ENCODE measurements around the gene FAM133A.

Gene FAM133A

GRCh38 chrX:93673869-93674271 is at the start of gene FAM133A:
Gene FAM133A (plus strand): TSS chrX:93674206. CDS start chrX:93709420, 35,214 bp downstream.
- ATAC-seq: peak in 1 of 2 donors; percentile 6

GRCh38 chrX:93637591-93637990 is 36.4 kb upstream of the FAM133A start:
- no peak for ATAC-seq

- ATAC-seq: no peak
Observed at GRCh38 chrX:93649381-93649780, 24.6 kb upstream of the FAM133A start.

- no peak for ATAC-seq
Observed at GRCh38 chrX:93660575-93660974, 13.4 kb upstream of the FAM133A start.

GRCh38 chrX:93673056-93673868 is 744 bp upstream of the FAM133A start, which contains the start of gene NAP1L3:
Gene NAP1L3 (minus strand): TSS chrX:93673578. CDS start chrX:93673304, 274 bp downstream.
- peak; percentile 83 to 84 for ATAC-seq

- ATAC-seq: no peak
Observed at GRCh38 chrX:93695981-93696380, 22.0 kb downstream of the FAM133A start.

- no peak for ATAC-seq
Observed at GRCh38 chrX:93703701-93704100, 29.7 kb downstream of the FAM133A start.

GRCh38 chrX:93711076-93711475 is 37.1 kb downstream of the FAM133A start:
- ATAC-seq: no peak

- no peak for ATAC-seq
Observed at GRCh38 chrX:93741811-93742210, 67.8 kb downstream of the FAM133A start.

- ATAC-seq: no peak
Observed at GRCh38 chrX:93760163-93760562, 86.2 kb downstream of the FAM133A start.
